HL-60 (cell line): Measurements from ENCODE around the gene EPHB2.

Experiments used
- CTCF ChIP-seq: IDR thresholded peaks from one replicate; pipeline ENCODE4 v1.5.1; 2011; ENCODE audit warnings: low read length, control low read depth, inconsistent platforms; ENCODE audit not compliant: insufficient read depth
- GABPA ChIP-seq: IDR thresholded peaks from 2 replicates; pipeline ENCODE4 v1.6.1; 2012; ENCODE audit warnings: low read depth
- POLR2AphosphoS5 ChIP-seq: IDR thresholded peaks from 2 replicates; pipeline ENCODE4 v1.6.1; 2012; ENCODE audit warnings: low read depth
- REST ChIP-seq: IDR thresholded peaks from 2 replicates; pipeline ENCODE4 v1.6.1; 2012; ENCODE audit warnings: low read depth; ENCODE audit not compliant: insufficient replicate concordance

- no peak for TF ChIP-seq CTCF
- TF ChIP-seq REST = no peak
- TF ChIP-seq POLR2AphosphoS5 = no peak
- TF ChIP-seq GABPA = no peak
Observed at GRCh38 chr1:22888320-22889075, 177.9 kb downstream of the EPHB2 start.
